Effector CD8-positive, alpha-beta T cell (primary cell): ENCODE results near the gene MYO1F.
"Not testable (repeated sequence)": the region's sequence is repeated elsewhere in the genome, so short reads cannot be mapped to it uniquely, and the experiment has no call there.

Source experiments
- DNase-seq: peaks from one replicate; lab custom pipeline; 2025; lab: John Stamatoyannopoulos, UW
- total RNA-seq, 4 experiments: gene quantifications; one replicate each; lab custom pipeline; 2026; lab: John Stamatoyannopoulos, UW

Gene MYO1F
- 196 to 501 (median 350) reads per million in 4 experiments for total RNA-seq

DNA sequence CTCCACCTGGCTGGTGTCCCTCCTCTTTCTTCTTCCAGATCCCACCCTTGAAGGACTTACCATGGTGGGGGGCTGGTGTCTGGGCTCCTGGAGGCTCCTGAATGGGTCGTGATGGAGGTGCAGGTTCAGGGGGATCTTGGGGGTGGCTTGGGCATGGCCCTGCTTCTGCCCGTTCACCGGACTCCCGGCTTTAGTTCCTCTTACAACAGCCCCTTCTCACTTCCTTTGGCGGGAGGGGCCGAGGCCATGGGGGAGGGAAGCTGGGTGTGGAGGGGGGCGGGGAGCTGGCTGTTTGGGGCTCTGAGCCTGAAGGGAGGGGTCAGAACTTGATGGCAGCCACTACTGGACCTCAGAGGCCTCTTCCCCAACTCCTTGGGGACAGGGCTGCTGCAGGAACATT is at the start of gene MYO1F:
MYO1F (minus strand) TSS at position 196 of the 400 bp plus-strand sequence; CDS start at position 63, 133 bp downstream.
- DNase-seq, result no peak

DNA sequence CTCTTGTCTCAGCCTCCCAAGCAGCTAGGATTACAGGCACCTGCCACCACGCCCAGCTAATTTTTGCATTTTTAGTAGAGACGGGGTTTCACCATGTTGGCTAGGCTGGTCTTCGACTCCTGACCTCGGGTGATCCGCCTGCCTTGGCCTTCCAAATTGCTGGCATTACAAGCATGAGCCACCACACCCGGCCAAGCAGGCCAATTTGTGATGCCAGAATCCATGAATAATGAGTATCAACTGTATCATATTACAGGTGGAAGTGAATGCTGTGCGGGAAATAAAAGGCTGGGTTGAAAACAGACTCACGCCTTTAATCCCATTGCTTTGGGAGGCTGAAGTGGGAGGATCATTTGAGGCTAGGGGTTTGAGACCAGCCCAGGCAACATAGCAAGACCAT is 49.6 kb upstream of the MYO1F start:
- no peak for DNase-seq

DNA sequence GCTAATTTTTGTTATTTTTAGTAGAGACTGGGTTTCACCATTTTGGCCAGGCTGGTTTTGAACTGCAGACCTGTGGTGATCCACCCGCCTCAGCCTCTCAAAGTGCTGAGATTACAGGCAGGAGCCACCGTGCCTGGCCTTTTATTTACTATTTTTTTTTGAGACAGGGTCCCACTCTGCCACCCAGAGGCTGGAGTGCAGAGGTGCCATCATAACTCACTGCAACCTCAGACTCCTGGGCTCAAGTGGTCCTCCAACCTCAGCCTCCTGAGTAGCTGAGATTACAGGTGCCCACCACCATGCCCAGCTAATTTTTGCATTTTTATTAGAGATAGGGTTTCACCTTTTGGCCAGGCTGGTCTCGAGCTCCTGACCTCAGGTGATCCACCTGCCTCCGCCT is 45.6 kb upstream of the MYO1F start:
- DNase-seq, result not testable (repeated sequence)

DNA sequence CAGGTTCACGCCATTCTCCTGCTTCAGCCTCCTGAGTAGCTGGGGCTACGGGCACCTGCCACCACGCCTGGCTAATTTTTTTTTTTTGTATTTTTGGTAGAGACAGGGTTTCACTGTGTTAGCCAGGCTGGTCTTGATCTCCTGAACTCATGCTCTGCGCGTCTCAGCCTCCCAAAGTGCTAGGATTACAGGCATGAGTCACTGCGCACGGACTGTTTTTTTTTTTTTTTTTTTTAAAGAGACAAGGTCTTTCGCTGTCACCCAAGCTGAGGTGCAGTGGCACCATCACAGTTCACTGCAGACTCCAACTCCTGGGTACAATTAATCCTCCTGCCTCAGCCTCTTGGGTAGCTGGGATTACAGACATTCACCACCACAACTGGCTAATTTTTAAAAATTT is 41.5 kb upstream of the MYO1F start:
- DNase-seq, result no peak

DNA sequence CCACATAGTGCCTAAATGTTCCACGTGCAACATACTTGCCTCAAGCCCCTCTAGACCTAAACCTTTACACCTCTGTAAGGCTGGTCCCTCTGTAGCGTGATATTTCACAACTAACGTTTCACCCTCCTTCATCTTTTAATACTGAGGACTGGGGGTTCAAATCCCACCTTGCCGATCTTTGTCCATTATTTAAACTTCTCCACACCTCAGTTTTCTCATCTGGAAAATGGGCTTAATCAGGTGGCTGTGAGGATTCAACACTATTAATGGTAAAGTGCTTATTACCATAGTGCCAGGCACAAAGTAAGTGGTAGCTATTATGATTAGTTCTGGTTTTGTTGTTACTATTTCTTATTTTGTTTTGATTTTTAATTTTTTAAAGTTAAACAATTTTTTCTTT is 40.7 kb upstream of the MYO1F start:
- no peak for DNase-seq

DNA sequence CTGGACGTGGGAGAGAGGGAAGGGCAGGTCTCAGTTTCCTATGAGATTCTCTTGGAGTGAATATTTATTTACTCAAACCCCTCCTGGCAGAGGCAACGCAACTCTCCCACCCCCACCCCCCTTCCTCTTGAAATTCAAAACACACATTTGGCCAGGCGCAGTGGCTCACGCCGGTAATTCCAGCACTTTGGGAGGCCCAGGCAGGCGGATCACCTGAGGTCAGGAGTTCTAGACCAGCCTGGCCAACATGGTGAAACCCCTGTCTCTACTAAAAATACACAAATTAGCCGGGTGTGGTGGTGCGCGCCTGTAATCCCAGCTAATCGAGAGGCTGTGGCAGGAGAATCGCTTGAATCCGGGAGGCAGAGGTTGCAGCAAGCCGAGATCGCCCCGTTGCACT is 40.1 kb upstream of the MYO1F start:
- not testable (repeated sequence) for DNase-seq

DNA sequence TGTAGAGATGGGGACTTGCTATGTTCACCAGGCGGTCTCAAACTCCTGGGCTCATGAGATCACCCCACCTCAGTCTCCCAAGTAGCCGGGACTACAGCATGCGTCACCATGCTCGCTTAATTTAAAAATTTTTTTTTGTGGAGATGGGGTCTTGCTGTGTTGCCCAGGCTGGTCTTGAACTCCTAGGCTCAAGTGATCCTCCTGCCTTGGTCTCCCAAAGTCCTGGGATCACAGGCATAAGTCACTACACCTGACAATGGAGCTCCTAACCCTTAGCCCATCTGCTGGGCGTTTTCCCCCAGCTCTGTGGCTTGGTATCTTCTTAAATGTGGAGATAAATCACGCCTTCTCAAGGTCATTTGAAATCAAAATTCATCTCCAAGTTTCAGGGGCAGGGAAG is 39.6 kb upstream of the MYO1F start:
- DNase-seq, result no peak

DNA sequence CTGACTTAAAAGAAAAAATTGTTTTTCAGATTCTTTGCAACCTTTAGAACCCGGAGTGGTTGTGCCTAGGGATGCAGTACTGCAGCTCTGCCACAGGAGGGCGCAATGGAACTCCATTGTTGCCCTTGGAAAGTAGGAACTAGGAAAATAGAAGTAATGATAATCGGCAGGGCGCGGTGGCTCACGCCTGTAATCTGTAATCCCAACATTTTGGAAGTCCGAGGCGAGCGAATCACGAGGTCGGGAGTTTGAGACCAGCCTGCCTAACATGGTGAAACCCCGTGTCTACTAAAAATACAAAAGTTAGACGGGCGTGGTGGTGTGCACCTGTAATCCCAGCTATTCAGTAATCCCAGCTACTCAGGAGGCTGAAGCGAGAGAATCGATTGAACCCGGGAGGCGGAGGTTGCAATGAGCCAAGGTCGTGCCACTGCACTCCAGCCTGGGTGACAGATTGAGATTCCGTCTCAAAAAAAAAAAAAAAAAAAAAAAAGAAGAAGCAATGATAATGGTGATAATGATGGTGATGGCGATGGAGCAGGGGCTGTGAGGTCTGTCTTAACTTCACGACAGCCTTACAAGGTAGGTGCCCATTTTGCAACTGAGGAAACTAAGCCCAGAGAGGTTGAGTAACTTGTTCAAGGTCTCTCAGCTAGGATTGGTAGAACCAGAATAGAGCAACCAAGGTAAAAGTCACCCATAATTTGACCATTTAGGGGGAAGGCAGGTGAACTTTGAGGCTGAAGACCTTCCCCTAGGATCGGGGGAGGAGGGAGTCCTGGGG is 38.8 kb upstream of the MYO1F start:
- DNase-seq, result peak; percentile 48

DNA sequence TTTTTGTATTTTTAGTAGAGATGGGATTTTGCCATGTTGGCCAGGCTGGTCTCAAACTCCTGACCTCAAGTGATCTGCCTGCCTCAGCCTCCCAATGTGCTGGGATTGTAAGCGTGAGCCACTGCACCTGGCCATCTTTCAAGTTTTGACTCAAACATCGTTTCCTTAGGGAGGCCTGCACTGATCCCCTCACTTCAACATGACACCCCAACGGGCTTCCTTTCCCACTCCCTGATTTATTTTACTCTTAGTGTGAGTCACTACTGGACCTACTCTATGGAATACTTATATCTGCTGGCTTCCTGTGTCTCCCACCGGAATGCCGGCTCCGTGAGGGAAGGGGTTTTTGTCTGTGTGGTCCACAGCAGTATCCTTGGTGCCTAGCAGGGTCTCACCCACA is 37.8 kb upstream of the MYO1F start:
- no peak for DNase-seq

DNA sequence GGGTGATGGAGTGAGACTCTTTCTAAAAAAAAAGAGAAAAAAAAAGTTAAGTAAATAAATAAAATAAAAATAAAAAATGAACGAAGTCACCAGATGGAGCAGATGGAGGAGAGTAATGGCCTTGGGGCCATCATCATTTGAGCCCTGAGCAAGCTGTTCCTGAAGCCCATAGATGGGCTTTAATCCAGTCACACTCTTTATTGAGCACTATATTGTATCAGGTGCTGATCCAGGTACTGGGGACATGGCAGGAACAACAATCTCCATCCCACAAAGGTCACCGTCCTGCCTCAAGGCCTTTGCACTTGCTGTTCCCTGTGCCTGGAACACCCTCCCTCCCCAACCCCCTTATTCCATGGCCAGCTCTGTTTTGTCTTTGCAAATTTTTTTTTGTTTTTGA is 37.2 kb upstream of the MYO1F start:
- DNase-seq, result no peak

DNA sequence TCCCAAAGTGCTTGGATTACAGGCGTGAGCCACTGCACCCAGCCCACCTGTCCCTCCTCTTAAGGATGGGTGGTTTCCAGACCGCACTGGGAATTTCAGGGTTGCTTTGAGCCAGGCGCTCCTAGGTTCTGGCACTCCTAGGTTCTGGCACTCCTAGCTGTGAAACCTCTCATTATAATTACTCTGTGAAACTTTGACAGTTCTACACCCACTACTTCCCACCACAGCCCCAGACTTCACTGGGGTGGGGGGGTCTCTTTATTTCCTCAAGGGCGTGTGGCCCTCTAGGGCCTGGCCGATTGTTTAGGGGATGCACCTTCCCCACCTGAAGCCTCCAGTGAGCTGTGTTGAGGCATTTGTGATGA is 35.5 kb upstream of the MYO1F start:
- no peak for DNase-seq

DNA sequence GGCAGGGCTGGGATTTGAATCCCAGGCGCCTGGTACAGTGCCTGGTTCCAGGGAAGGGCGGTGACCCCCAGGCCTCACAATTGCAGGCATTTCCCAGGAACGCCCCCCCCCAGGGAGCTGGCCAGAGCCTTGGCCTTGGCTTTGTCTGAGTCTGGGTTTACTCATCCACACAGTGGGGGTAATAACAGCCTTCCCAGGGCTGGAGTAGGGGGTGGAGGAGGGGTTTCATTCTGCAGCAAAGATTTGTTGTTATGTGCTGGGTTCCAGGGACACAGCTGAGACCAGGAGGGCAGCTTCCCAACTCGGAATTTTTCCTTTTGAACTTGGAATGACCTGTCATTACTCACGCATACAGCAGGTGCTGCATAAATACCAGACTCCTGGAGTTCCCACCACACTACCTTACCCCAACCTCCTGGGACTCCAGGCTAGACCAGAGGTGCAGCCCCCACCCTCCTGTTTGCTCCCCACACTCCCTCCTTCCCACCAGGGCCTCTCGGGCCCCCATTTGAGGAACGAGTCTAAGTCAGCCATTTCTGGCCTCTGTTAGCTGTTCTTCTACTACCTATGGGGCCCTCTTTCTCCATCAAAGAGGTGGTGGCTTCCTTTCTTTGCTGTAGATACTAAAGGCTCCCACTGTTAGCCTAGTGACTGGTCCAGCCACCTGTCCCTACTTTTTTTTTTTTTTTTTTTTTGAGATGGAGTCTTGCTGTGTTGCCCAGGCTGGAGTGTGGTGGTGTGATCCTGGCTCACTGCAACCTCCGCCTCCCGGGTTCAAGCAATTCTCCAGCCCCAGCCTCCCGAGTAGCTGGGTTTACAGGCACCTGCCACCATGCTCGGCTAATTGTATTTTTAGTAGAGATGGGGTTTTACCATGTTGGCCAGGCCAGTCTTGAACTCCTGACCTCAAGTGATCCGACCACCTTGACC is 34.9 kb upstream of the MYO1F start:
- no peak for DNase-seq

DNA sequence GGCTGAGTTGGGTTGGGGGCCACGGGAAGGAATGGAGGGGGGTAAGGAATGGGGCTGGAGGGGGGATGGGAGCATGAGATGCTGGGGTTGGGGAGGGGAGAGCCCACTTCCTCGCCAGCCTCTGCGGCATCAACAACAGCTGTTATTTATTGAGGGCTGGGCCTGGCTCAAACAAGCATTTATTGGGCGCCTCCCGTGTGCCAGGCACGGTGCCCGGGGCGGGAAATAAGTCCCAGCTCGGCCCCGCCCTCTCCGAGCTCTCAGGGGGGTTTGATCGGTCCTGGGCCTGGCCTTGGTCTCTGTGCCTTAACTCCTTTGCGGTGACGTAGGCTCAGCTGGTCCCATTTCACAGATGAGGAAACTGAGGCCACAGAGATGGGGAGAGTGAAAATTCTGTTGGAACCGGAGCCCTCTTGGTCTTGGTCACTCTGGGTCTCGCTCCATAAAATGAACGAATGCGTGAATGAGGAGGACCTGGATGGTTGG is 34.2 kb upstream of the MYO1F start:
- no peak for DNase-seq

DNA sequence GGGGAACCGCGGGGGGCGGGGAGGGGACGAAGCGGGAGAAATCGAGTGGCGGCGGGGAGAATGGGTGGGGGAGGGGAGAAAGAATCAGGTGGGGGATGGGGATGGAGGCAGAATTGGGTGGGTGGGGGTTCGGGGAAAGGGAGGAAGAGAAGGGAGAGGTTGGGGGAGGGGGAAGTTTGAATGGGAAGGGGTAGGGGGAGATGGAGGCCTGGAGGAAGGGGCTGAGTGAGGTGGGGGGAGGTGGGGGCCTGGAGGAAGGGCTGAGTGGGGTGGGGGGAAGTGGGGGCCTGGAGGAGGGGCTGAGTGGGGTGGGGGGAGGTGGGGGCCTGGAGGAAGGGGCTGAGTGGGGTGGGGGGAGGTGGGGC is 33.7 kb upstream of the MYO1F start:
- no peak for DNase-seq

DNA sequence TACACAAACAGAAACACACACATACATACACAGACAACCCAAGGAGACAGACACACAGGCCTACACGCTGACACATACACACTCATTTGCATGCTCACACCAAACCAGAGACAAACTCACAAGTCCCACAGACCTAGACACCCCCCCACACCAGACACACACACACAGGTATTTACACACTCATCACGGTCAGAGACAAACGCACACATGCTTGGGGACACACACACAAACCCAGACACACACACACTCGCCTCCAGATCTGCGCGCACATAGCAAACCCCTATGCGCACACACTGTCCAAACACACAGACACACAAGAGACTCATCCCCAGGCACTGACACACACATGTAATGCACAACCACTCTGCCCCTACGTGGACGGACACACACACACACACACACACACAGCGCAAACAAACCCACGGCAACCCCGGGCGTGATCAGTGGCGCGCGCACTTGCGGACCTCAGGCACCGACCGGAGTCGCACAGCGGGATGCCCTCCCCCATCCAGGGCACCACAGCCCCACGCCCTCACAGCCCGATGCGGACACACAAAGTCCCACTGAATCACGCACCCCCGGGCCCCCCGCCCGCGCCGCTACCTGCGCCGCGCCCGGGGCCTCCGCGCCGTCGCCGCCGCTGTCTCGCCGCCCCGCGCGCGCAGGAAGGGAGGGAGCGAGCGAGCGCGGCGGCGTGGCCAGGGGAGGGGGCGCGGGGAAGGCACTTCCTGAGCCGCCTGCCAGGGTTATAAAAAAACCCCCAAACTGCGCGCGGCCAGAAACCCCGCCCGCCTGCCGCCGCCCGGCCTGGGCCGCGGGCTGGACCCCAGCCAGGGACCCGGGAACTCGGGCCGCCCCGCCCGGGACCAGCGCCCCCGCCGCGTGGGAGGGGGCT is 33.0 kb upstream of the MYO1F start, which contains the start of gene ADAMTS10:
ADAMTS10 (minus strand) TSS at position 675 of the 895 bp plus-strand sequence. CDS start 5,005 bp downstream, outside the sequence.
- DNase-seq, result peak; percentile 23

DNA sequence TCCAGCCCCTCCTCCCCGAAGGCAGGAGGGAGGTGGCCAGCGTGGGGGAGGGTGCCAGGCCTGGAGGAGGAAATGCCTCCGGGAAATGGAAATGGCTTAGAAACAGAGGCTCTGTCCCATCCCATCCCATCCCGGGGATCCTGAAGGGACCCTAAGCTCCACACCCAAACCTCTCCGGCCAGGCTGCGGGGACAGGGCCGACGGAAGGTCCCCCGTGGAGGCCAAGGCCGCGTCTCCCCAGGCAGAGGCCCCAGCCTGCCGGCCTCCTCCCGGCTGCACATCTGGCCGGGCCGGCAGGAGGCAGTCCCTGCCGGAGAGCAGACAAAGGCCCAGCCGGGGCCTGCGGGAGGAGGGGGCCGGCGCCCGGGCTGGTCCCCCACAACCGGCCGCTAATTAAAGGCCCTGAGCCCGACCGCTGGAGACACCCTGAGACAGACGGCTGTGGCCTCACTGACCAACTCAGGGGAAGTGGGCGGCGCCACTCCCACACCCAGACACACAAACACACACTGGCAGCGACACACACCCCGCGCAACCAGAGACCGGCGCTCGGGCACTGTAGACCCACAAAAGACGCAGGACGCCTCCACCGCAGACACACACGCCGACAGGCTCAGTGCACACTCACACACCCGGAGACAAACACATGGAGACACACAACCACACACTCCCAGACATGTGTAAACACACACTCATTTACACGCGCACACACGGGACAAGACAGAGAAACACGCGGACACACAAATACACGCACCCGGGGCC is 32.2 kb upstream of the MYO1F start:
- DNase-seq, result no peak

DNA sequence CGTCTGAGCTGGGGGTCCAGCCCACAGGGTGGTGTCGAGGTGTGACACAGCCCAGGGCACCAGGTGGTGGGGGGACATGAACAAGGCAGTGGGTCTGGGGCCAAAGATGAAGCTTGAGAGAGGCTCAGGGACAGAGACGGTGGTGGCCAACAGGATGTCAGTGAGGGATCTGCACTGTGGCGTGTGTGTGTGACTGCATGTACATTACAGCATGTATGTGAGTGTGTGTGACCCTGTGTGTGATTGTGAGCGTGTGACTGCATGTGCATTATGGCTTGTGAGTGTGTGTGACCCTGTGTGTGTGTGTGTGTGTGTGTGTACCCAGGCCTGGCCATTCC is 31.7 kb upstream of the MYO1F start:
- no peak for DNase-seq

DNA sequence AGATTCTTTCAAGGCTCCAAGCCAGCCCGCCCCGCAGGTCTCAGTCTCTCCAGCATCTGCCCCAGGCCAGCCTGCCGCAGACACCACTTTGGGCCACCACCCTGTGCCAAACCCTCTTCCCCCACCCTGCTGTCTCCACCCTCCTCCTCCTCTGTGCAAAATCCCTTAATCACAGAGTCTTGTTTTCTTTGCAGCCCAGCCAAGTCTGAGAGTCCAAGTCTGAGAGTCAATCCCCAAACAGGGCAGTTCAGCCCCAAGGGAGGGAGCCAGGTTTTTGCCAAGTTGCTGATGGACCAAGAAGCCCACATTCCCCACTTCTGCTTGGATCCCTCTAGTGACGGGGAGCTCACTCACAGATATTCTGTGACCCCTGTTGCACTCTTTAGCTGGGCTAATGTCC is 30.1 kb upstream of the MYO1F start:
- no peak for DNase-seq

DNA sequence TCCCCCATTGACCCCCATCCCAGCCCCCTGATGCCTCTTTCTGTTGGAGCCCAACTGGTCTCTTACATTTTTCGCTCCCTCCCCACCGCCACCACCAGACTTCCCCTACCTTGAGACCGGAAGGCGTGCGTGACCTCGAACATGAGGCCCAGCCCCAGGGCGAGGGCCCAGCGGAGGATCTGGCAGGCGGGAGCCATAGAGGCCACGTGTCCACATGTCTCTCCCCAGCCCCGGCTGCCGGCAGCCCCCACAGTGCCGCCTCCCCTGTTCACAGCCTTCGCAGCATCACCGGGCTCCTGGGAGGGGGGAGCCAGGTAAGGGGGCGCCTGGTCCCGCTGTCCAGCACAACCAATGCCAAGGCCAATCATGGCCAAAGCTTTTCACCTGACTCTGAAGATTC is 28.3 kb upstream of the MYO1F start:
- DNase-seq, result no peak

DNA sequence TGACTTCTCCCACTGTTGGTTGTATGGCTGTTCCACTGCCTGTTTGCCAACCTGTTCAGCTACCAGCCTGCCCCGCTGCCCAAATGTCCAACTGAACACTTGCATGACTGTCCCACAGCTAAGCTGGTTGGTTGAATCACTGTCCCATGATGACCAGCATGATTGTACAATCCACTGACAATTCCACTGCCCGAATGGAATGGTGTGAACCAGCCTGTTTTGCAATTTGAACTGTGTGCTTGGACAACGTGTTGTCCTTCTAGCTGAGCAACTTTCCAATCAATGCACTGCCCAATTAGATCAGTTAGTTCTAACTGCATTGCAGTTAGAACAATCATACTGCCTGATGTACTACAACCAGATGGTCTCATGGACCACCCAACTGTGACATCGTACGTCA is 24.6 kb upstream of the MYO1F start:
- no peak for DNase-seq

DNA sequence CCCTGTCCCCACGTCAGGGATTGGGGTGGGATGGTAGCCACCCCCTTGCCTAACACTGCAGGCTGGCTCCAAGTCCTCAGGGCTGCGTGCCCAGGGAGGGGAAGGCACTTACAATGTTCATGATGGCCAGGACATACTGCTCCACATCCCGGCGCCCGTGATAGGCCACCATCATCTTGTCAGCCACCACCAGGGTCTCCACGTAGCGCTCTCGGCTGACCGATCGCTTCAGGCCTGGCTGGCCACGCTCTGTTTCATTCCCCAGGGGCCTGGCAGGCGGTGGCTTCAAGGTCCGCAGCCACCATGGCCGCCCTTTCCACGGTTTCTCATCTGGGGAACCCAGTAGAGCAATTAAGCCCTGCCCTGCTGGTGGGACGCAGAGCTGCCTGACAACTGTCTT is 23.6 kb upstream of the MYO1F start:
- DNase-seq, result no peak
